A673 (cell line): ENCODE results near the gene AFAP1. TPM values are rescaled to one million over a fixed set of nuclear protein-coding genes. Genes with fewer than 3 reads are reported as not detected.

Experiments used
- BruUV-seq: library from RNA; stranded (reverse); fragments of 400-500 nt; replicated peaks from 2 replicates; lab custom pipeline; 2021; lab: Mats Ljungman, UMichigan
- CTCF ChIA-PET: fragments of 300-600 bp; sonication (Branson Sonifier 250); formaldehyde crosslinking; loops from one replicate; lab custom pipeline; 2022; ENCODE audit warnings: antibody characterized with exemption; lab: Charles Lee
- POLR2A ChIA-PET: fragments of 300-600 bp; sonication (Branson Sonifier 250); formaldehyde crosslinking; loops from one replicate; lab custom pipeline; 2022; ENCODE audit warnings: antibody characterized with exemption; ENCODE audit not compliant: low non-redundant PET; lab: Charles Lee
- DNase-seq: peaks from one replicate; pipeline ENCODE4 v3.0.0-alpha.2; 2015; ENCODE audit warnings: low spot score
- H3K27ac ChIP-seq: fragments of 200-600 bp; sonication (generic); 2 replicates; pipeline ENCODE4 v1.5.1; 2016; ENCODE audit warnings: mixed run types, low read depth, mild to moderate bottlenecking, mixed read lengths, antibody characterized with exemption, low read length; ENCODE audit not compliant: poor library complexity, severe bottlenecking
- H3K27me3 ChIP-seq: fragments of 200-600 bp; sonication (generic); replicated peaks from 2 replicates; pipeline ENCODE4 v1.6.1; 2017; ENCODE audit warnings: mixed run types, low read depth, mild to moderate bottlenecking, mixed read lengths, antibody characterized with exemption, low read length; ENCODE audit not compliant: insufficient read depth, poor library complexity
- H3K36me3 ChIP-seq: fragments of 200-600 bp; sonication (generic); 2 replicates; pipeline ENCODE4 v1.6.1; 2016; ENCODE audit warnings: mixed run types, mild to moderate bottlenecking, mixed read lengths, antibody characterized with exemption, low read length; ENCODE audit not compliant: insufficient read depth, poor library complexity, severe bottlenecking
- H3K4me1 ChIP-seq: fragments of 200-600 bp; sonication (generic); 2 replicates; pipeline ENCODE4 v1.6.1; 2017; ENCODE audit warnings: mixed run types, mild to moderate bottlenecking, mixed read lengths, antibody characterized with exemption, low read length; ENCODE audit not compliant: insufficient read depth, poor library complexity, severe bottlenecking
- H3K4me3 ChIP-seq: fragments of 200-600 bp; sonication (generic); 2 replicates; pipeline ENCODE4 v1.5.1; 2016; ENCODE audit warnings: low read depth, mixed run types, mild to moderate bottlenecking, mixed read lengths, low read length; ENCODE audit not compliant: poor library complexity, severe bottlenecking
- H3K9me3 ChIP-seq: fragments of 200-600 bp; sonication (generic); 2 replicates; pipeline ENCODE4 v1.6.1; 2016; ENCODE audit warnings: mixed run types, low read depth, mild to moderate bottlenecking, mixed read lengths, antibody characterized with exemption, low read length; ENCODE audit not compliant: poor library complexity, severe bottlenecking
- CTCF ChIP-seq: fragments of 300-800, 200-600 bp; sonication (generic); conservative IDR thresholded peaks from 2 replicates; pipeline ENCODE4 v1.5.1; 2017; ENCODE audit warnings: low read depth, mild to moderate bottlenecking, antibody characterized with exemption, low read length, moderate library complexity, mixed read lengths
- EZH2 ChIP-seq: fragments of 200-600 bp; sonication (generic); IDR thresholded peaks from 2 replicates; pipeline ENCODE4 v1.6.1; 2017; ENCODE audit warnings: borderline replicate concordance, low read depth, mild to moderate bottlenecking, mixed read lengths, antibody characterized with exemption, low read length; ENCODE audit not compliant: poor library complexity, severe bottlenecking
- intact Hi-C: fragments of 100-400 bp; cut with micrococcal nuclease; formaldehyde crosslinking; loops from one replicate; pipeline ENCODE4 v1.10.0; 2022; ENCODE audit not compliant: unreplicated experiment
- total RNA-seq: library from RNA; stranded (reverse); gene quantifications from 2 replicates; pipeline ENCODE4 v1.2.3, GENCODE V29; 2021

AFAP1 gene
- total RNA-seq, 1 experiment from 2014 or later: 42.6 TPM

GRCh38 chr4:7974425-7974824, 34.8 kb upstream of the AFAP1 start:
- Histone ChIP-seq H3K4me1 (peaks cover 27% of the 10 kb centered on the region), H3K27ac (no peak overlapping the region), H3K9me3 (no peaks in the 10 kb centered on the region), H3K36me3 (no peaks in the 10 kb centered on the region), H3K27me3 (no peaks in the 10 kb centered on the region), H3K4me3 (no peak overlapping the region)
- DNase-seq: no peak
- BruUV-seq: no TSS peak
- TF ChIP-seq EZH2 (no peak), CTCF (no peak)
- CTCF ChIA-PET: no interaction called here
- POLR2A ChIA-PET: no interaction called here
- intact Hi-C loops: no loop called here

- DNase-seq: no peak
- Histone ChIP-seq H3K27ac (no peak overlapping the region), H3K4me3 (no peak overlapping the region), H3K4me1 (peaks cover 30% of the 10 kb centered on the region), H3K9me3 (no peaks in the 10 kb centered on the region), H3K36me3 (no peaks in the 10 kb centered on the region), H3K27me3 (no peaks in the 10 kb centered on the region)
- CTCF ChIA-PET: no interaction called here
- no TSS peak for BruUV-seq
- POLR2A ChIA-PET: no interaction called here
- intact Hi-C loops: no loop called here
- TF ChIP-seq CTCF (no peak), EZH2 (no peak)
Measured at GRCh38 chr4:7973545-7973981, 33.9 kb upstream of the AFAP1 start.

GRCh38 chr4:7971881-7972500, 32.3 kb upstream of the AFAP1 start:
- H3K4me3 ChIP-seq: no peak overlapping the region
- no peaks in the 10 kb centered on the region for H3K27me3 ChIP-seq
- ChIA-PET CTCF (no interaction called here), POLR2A (no interaction called here)
- TF ChIP-seq CTCF (no peak), EZH2 (no peak)
- intact Hi-C loops: no loop called here
- no peaks in the 10 kb centered on the region for H3K36me3 ChIP-seq
- no TSS peak for BruUV-seq
- H3K27ac ChIP-seq: no peak overlapping the region
- DNase-seq: no peak
- H3K4me1 ChIP-seq: peaks cover 22% of the 10 kb centered on the region
- H3K9me3 ChIP-seq: no peaks in the 10 kb centered on the region
